Left ventricle myocardium superior (tissue), 1 donor: Measurements from ENCODE around the gene NMB. TPM values are rescaled to one million over a fixed set of nuclear protein-coding genes. Genes with fewer than 3 reads are reported as not detected.

Source experiments
- ATAC-seq: fragments of 200-7000 bp; cut with Tn5 transposase; one replicate; pipeline ENCODE4 v1.9.1; 2020; ENCODE audit warnings: mild to moderate bottlenecking, moderate library complexity
- DNase-seq: peaks from one replicate; pipeline ENCODE4 v3.0.0-alpha.2; 2020
- intact Hi-C: fragments of 100-400 bp; cut with micrococcal nuclease; formaldehyde crosslinking; loops from one replicate; pipeline ENCODE4 v1.11.0; 2022
- total RNA-seq: library from RNA; stranded (reverse); fragmentation: NEBNext Ultra II Directional; extraction: Animal tissue kit (Norgen Biotek cat#: 25700); gene quantifications from one replicate; pipeline ENCODE4 v1.2.1, GENCODE V29; 2021
- donor health status: DM: no; HTN: yes; CAD: no; lungs with severe emphysema.

The NMB gene
- total RNA-seq, 1 donor from 2014 or later: 1.3 TPM

DNA sequence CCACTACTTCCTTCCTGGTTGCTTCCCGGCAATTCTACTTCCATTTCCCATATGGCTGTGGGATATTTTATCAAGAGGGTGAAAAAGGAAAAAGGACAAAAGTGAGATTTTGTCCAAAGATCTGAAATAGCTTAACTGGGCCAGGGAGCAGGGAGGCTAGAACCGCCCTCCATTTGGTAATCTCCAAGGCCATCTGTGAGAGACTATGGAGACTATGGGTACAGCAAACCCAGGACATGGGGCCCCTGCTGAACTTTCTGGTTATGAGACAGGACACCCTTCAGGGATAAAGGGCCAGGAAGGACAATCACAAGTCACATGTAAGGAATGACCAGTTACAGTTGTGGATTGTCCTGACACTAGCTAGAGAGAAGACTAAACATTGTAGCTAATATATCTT lies 32.9 kb downstream of the NMB start:
- ATAC-seq: no peak
- intact Hi-C loops: no loop called here
- DNase-seq: no peak

GRCh38 chr15:84624359-84624758 lies 33.6 kb downstream of the NMB start:
- ATAC-seq: no peak
- intact Hi-C loops: no loop called here
- no peak for DNase-seq

DNA sequence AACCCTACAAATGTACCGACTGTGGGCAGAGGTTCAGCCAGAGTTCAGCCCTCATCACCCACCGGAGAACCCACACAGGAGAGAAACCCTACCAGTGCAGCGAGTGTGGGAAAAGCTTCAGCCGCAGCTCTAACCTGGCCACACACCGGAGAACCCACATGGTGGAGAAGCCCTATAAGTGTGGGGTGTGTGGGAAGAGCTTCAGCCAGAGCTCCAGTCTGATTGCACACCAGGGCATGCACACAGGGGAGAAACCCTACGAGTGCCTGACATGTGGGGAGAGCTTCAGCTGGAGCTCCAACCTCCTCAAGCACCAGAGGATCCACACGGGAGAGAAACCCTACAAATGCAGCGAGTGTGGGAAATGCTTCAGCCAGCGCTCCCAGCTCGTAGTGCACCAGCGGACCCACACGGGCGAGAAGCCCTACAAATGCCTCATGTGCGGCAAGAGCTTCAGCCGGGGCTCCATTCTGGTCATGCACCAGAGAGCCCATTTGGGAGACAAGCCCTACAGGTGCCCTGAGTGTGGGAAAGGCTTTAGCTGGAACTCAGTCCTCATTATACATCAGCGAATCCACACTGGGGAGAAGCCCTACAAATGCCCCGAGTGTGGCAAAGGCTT lies 36.5 kb downstream of the NMB start:
- no peak for ATAC-seq
- DNase-seq: no peak
- intact Hi-C loops: no loop called here

DNA sequence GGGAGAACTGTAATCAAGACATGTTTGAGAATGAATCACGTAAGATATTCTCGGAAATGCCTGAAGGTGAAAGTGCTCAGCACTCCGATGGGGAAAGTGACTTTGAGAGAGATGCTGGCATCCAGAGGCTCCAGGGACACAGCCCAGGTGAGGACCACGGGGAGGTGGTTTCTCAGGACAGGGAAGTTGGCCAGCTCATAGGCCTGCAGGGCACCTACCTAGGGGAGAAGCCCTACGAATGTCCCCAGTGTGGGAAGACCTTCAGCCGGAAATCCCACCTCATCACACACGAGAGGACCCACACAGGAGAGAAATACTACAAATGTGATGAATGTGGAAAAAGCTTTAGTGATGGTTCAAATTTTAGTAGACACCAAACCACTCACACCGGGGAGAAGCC lies 37.4 kb downstream of the NMB start:
- intact Hi-C loops: no loop called here
- ATAC-seq: no peak
- DNase-seq: no peak

- no peak for DNase-seq
- intact Hi-C loops: no loop called here
- peak; percentile 53 for ATAC-seq
Observed at GRCh38 chr15:84616235-84616634, 41.8 kb downstream of the NMB start.

- intact Hi-C loops: no loop called here
- DNase-seq (no peak), ATAC-seq (no peak)
Observed at GRCh38 chr15:84611631-84612030, 46.4 kb downstream of the NMB start.

DNA sequence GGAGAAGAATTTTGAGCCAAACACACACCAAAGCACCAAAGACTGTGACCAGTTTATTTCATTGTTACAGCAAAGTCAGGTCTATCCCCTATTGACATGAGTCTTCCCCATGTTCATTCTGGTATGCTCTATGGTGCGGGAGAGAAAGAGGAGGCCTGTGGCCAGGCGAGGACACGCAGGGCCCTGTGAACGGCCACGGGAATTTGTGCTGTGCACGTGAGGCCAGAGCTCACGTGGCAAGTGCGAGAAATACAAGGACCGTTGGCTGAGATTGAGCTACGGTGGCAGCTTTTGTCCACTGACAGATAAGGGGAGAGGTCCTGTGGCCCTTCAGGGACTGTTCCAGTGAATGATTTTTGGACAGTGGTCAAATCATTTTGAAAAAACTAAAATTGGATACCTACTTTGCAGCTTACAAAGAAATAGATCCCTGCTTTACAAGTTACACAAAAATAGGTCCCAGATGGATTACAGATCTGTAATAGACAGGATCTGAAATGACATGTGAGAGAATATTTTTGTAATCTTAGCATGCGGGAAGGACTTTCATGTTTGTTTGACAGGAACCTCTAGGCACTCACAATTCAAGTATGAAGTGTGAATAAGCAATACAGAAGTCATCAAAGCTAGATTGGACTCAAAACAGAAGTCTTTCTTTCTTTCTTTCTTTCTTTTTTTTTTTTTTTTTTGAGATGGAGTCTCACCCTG lies 48.0 kb downstream of the NMB start:
- ATAC-seq: peak; percentile 79
- intact Hi-C loops: no loop called here
- peak; percentile 55 for DNase-seq

GRCh38 chr15:84608707-84609284 lies 49.2 kb downstream of the NMB start:
- intact Hi-C loops: no loop called here
- DNase-seq: no peak
- no peak for ATAC-seq

DNA sequence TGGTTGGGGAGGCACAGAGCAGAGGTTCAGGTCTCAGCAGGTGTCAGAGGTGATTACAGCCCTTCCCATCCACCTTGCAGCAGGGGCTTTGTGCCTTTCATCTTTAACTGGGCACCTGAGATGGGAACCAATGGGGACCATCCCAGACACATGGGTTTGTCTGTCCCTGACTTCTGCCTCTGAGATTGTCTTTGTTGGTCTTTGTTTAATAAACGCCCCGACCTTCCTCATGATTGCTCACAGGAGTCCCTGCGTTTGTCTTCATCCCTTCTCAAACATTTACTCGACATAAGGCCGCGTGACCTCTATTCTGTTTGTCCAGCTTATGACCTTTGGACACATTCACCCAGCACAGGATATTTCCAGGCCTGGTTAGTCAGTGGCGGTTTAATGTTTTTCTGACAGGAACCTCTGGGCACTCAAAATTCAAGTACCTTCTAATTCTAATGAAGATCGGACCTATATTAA lies 51.3 kb downstream of the NMB start:
- intact Hi-C loops: no loop called here
- DNase-seq (no peak), ATAC-seq (no peak)

- no peak for DNase-seq
- intact Hi-C loops: no loop called here
Observed at GRCh38 chr15:84605554-84605882, 52.5 kb downstream of the NMB start.

More at GRCh38 chr15:84605554-84605882, 52.5 kb downstream of the NMB start:
- ATAC-seq: no peak

Other genes with a start within 250 kb of the NMB start
- gene ZSCAN2, start 57.2 kb downstream of the NMB start, total RNA-seq: 6.4 TPM
- gene WDR73, start 3.9 kb downstream of the NMB start, total RNA-seq: 10.5 TPM
- gene SEC11A, start 57.9 kb upstream of the NMB start, total RNA-seq: 94.6 TPM
- gene ZNF592, start 90.4 kb upstream of the NMB start, total RNA-seq: 20.0 TPM
- 118 TPM for gene ALPK3, start 159.2 kb upstream of the NMB start, total RNA-seq
- 0.50 TPM for gene SLC28A1, start 226.5 kb upstream of the NMB start, total RNA-seq